Measurements from ENCODE around the gene FABP6.

The FABP6 gene

GRCh38 chr5:160262151-160263074 lies 33.1 kb downstream of the FABP6 start:
- H3K36me3 ChIP-seq = no peaks in the 10 kb centered on the region
- no peak for TF ChIP-seq CTCF (IDR thresholded peaks at IDR 0.05; ENCODE audit: low read depth, low read length)
- H3K9me3 ChIP-seq = no peaks in the 10 kb centered on the region
- peak overlapping the region; percentile 15; the same call in 1 of the 2 replicates for H3K4me3 ChIP-seq (ENCODE audit: low read depth, low read length)
- peak; percentile 87 for DNase-seq
- no peaks in the 10 kb centered on the region for H3K27me3 ChIP-seq
- peaks cover 35% of the 10 kb centered on the region for H3K4me1 ChIP-seq

- Histone ChIP-seq H3K36me3 (no peaks in the 10 kb centered on the region), H3K4me3 (ENCODE audit: low read depth, low read length) (peak overlapping the region; percentile 15), H3K4me1 (peaks cover 35% of the 10 kb centered on the region), H3K9me3 (no peaks in the 10 kb centered on the region), H3K27me3 (no peaks in the 10 kb centered on the region)
- no peak for TF ChIP-seq CTCF (IDR thresholded peaks at IDR 0.05; ENCODE audit: low read depth, low read length)
- no peak for DNase-seq
Observed at GRCh38 chr5:160263326-160263855, 34.1 kb downstream of the FABP6 start.

- Histone ChIP-seq H3K27me3 (no peaks in the 10 kb centered on the region), H3K4me1 (peaks cover 48% of the 10 kb centered on the region), H3K9me3 (no peaks in the 10 kb centered on the region), H3K36me3 (no peaks in the 10 kb centered on the region), H3K4me3 (ENCODE audit: low read depth, low read length) (no peak overlapping the region)
- DNase-seq = no peak
- TF ChIP-seq CTCF (IDR thresholded peaks at IDR 0.05; ENCODE audit: low read depth, low read length) = no peak
Observed at GRCh38 chr5:160266044-160266443, 36.7 kb downstream of the FABP6 start.

GRCh38 chr5:160266752-160267345 lies 37.5 kb downstream of the FABP6 start:
- peak; percentile 39 for TF ChIP-seq CTCF (IDR thresholded peaks at IDR 0.05; ENCODE audit: low read depth, low read length)
- peaks cover 48% of the 10 kb centered on the region for H3K4me1 ChIP-seq
- H3K4me3 ChIP-seq (ENCODE audit: low read depth, low read length) = no peak overlapping the region
- H3K27me3 ChIP-seq = no peaks in the 10 kb centered on the region
- H3K9me3 ChIP-seq = no peaks in the 10 kb centered on the region
- H3K36me3 ChIP-seq = no peaks in the 10 kb centered on the region
- no peak for DNase-seq

GRCh38 chr5:160268121-160268520 lies 38.8 kb downstream of the FABP6 start:
- no peak for TF ChIP-seq CTCF (IDR thresholded peaks at IDR 0.05; ENCODE audit: low read depth, low read length)
- no peak for DNase-seq
- Histone ChIP-seq H3K9me3 (no peaks in the 10 kb centered on the region), H3K4me3 (ENCODE audit: low read depth, low read length) (no peak overlapping the region), H3K4me1 (peaks cover 44% of the 10 kb centered on the region), H3K36me3 (no peaks in the 10 kb centered on the region), H3K27me3 (no peaks in the 10 kb centered on the region)

Data from BE2C (cell line).